Stimulated activated CD8-positive, alpha-beta memory T cell treated with anti-CD3 and anti-CD28 coated beads, Interleukin-15, amount 100 ng/mL, for 24 hours (primary cell): Measurements from ENCODE around the gene COL5A1.

Source experiments
- DNase-seq: peaks from one replicate; pipeline ENCODE4 v3.0.0-alpha.2; 2020; ENCODE audit warnings: low read depth

The COL5A1 gene

GRCh38 chr9:134815435-134816214 lies 174.0 kb downstream of the COL5A1 start:
- DNase-seq = no peak

GRCh38 chr9:134816264-134816663 lies 174.7 kb downstream of the COL5A1 start:
- no peak for DNase-seq

DNA sequence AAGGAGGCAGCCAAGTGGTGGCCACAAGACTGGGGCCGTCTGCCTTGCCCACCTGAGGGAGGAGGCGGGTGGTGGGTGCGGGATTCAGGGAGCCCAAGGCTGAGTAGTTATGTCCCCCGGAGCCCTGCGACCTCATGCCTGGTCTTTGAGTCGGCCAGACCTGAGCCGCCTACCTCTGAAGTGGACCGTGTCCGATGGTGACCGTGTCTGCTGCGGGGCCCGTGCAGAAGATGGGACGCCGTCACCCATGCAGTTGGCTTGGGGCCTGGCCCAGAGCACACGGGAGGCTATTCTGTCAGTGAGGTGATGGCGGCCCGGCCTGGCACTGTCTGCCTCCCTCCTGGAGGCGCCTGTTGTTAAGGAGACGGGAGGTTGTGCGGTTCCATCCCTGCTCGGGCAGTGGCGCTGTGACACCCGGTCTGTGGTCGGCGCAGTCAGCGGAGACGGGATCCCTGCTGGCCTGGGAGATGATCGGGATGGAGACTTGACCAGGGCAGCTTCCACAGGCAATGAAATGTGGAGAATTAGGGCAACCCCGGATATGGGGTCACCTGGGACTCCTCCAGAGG lies 176.5 kb downstream of the COL5A1 start:
- DNase-seq = no peak

GRCh38 chr9:134818591-134818990 lies 177.0 kb downstream of the COL5A1 start:
- no peak for DNase-seq

DNA sequence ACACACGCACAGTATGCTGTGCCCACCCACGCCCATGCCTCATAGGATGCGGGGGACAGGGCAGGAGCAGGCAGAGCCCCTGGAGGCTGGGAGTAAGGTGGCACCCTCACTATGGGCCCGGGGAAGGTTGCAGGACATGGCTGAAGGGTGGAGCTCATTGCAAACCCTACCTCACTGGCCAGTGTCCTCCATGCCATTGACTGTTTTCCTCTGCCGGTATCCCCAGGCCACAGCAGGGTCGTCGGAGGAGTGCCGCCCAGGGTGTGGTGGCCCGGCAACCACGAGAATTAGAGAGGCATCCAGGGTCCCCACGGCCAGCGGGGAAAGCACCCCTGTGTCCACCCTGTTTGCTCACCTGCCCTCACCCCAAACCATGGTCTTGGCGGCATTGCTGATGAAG lies 179.3 kb downstream of the COL5A1 start:
- DNase-seq = no peak

DNA sequence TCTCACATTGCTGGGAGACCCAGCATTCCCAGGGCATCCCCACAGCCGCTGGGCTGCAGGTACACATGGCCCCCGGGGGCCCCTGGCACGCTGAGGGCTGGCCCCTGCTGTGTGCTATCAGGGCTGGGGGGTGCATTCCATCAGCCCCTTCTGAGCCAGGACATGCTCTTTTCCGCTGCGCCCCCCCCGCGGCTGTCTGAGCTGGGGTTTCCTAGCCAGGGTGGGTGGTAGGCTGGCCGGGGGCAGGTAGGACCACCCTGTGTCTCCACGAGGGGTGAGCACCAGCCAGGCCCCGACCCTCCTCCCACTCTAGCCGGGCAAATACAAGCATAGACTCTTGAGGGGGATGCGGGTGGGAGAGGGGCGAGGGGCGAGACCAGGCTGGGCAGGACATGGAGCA lies 180.9 kb downstream of the COL5A1 start:
- no peak for DNase-seq

DNA sequence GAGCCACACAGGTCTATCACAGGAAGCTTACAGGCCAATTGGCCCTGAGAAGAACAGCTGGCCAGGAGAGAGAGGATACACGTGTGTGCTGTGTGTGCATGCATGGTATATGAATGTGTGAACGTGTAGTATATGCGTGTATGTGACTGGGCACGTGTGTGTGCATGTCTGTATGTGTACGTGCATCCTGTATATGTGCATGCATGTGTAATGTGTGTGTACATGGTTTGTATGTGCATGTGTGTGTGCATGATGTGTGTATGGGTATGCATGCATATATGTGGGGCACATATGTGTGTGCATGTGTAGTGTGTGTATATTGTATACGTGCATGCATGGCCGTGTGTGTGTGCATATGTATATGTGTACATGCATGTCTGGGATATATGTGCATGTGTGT lies 182.0 kb downstream of the COL5A1 start:
- no peak for DNase-seq

DNA sequence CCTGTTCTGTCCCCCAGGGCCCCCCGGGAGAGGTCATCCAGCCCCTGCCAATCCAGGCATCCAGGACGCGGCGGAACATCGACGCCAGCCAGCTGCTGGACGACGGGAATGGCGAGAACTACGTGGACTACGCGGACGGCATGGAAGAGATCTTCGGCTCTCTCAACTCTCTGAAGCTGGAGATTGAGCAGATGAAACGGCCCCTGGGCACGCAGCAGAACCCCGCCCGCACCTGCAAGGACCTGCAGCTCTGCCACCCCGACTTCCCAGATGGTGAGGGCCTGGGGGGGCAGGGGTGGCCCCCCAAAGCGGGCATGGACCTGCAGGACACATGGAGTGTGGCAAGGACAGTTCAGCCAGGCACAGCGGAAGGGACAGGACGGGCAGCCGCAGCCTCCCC lies 183.0 kb downstream of the COL5A1 start:
- no peak for DNase-seq

DNA sequence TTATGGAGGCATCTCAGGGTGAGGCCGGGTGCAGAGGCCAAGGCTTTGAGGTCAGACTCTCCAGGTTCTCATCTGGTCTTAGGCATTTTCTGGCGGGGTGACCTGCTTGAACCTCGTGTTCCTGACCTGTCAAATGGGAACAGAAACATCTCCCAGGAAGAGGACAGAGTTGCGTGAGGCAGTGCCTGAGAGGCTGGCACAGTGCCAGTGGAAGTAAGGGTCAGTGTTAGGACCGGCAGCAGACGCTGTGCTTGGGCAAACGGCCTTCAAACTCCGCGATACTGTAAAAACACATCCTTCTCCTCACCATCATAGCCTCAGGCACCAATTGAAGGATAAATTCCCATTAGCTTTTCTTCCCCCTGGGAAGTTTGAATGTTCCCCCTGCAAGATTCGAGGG lies 183.4 kb downstream of the COL5A1 start:
- DNase-seq = no peak

DNA sequence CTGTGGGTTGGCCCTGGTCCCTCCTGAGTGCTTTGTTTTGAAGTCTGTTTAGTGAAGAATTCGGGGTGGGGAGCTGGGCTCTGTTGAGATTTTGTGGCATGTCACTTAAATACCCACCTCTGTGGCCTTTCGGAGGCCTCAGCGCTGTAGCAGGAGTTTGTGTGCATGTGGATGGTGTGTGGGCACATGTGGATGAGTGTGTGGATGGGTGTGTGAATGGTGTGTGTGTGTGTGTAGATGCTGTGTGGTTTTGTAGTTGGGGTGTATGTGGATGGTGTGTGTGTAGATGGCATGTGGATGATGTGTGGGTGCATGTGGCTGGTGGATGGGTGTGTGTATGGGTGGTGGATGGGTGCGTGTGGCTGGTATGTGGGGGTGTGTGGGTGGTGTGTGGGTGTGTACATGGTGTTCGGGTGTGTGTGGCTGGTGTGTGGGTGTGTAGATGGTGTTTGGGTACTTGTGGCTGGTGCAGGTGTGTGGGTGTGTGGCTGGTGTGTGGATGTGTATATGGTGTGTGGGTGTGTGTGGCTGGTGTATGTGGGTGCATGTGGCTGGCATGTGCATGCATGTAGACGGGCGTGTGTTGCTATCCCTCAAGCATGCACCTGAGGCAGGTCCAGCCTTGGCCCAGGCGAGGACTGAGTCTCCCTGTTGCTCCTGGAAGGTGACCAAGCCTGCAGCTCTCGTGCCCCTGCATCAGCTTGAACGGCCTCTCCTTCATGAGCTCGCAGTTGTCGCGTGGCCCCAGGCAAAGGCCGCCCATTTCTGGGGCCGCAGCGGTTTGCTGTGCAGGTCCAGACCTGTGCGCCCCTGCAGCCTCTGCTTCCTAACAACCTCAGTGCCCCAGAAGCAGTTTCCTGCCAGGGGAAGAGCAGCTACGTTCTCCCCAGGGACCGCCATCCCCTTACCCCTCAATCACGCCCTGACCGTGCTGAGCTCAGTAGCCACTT lies 185.0 kb downstream of the COL5A1 start:
- DNase-seq = no peak

DNA sequence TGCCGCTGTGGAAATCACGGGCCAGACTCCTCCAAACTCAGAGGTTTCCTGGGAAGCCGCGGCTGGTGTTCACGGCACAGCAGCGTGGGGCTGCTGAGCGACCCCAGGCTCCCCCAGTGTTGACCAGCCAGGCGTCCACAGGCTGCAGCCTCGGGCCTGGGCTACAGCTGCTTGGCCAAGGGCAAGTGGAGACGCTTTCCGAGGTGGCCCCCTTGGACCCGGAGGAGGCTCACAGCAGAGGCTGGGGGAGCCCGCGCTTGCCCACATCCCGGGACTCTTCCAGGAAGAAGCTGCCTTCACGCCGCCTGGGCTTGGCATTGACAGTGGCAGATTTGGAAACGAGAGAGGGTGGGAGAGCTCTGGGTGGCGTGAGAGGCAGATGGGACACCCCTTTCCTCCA lies 186.0 kb downstream of the COL5A1 start:
- no peak for DNase-seq

DNA sequence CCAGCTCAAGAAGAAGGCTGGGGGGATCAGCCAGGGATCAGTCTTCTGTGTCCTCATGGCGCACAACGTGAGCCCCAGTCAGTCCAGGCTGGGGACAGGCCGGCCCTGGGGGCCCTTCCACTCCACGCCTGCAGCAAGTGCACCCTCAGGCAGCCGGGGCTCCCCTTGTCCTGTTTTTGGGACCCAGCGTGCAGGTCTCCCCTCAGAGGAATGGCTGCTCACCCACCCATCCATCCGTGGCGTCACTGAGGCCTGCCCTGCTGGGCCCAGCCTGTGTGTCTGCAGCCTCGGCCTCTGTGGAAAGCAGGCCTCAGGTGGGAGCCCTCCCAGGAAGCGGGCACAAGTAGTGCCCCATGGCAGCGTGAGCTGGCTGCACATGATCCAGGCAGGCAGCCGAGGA lies 186.4 kb downstream of the COL5A1 start:
- DNase-seq = no peak

GRCh38 chr9:134828892-134829291 lies 187.3 kb downstream of the COL5A1 start:
- DNase-seq = no peak

DNA sequence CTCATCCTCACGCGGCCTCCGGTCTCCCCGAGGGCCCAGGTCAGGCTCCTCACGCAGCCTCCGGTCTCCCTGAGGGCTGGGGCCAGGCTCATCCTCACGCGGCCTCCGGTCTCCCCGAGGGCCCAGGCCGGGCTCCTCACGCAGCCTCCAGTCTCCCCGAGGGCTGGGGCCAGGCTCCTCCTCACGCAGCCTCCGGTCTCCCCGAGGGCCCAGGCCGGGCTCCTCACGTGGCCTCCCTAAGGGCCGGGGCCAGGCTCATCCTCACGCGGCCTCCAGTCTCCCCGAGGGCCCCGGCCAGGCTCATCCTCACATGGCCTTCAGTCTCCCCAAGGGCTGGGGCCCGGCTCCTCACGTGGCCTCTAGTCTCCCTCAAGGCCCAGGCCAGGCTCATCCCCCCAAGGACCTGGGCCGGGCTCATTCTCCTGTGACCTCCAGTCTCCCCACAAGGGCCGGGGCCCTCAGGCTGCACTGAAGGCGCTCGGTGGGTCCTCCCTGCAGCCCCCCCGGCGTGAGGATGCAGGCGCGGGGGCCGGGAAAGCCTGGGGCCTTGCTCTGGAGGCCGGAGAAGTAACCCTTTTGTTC lies 187.8 kb downstream of the COL5A1 start:
- no peak for DNase-seq

DNA sequence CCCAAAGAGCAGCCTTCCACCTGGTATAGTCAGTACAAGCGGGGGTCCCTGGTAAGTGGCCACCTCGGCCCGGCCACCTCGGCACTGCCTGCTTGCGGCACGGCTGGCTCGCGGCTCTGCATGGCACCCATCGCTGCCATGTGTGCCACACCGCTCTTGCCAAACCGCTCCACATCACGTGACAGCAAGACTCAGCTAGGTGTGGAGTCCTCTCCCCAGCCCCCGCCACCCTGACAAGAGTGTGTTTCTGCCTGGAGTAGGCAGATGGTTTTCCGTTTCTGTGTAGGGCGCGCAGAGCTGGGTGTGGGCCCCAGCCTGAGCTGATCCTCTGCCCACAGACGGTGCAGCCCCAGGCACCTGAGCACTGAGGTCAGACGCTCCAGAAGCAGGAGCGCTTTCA lies 188.5 kb downstream of the COL5A1 start:
- no peak for DNase-seq

- no peak for DNase-seq
Measured at GRCh38 chr9:134830926-134831720, 189.5 kb downstream of the COL5A1 start.

GRCh38 chr9:134832471-134832870 lies 190.9 kb downstream of the COL5A1 start:
- no peak for DNase-seq

- no peak for DNase-seq
Measured at GRCh38 chr9:134833294-134833880, 191.8 kb downstream of the COL5A1 start.

GRCh38 chr9:134834217-134834956 lies 192.8 kb downstream of the COL5A1 start:
- DNase-seq = no peak

DNA sequence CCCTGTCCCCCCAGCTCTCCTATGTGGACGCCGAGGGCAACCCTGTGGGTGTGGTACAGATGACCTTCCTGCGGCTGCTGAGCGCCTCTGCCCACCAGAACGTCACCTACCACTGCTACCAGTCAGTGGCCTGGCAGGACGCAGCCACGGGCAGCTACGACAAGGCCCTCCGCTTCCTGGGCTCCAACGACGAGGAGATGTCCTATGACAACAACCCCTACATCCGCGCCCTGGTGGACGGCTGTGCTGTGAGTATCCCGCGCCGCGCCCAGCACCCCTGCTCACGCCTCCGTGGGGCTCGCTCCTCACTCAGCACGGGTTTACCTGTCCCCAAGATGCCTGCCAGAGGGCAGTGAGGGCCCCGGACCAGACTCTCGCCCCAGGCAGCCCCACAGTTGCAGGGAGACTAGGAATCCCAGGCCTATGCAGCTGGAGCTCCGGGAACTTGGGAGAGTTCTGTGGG lies 193.4 kb downstream of the COL5A1 start:
- no peak for DNase-seq
